Measurements from ENCODE around the gene SCN4A. TPM values are rescaled to one million over a fixed set of nuclear protein-coding genes. Genes with fewer than 3 reads are reported as not detected.
A peak's percentile ranks its signal among the peaks of the same experiment; 100 is the strongest.

SCN4A gene
- total RNA-seq, 2 donors from 2014 or later = 0.32 to 0.37 TPM

DNA sequence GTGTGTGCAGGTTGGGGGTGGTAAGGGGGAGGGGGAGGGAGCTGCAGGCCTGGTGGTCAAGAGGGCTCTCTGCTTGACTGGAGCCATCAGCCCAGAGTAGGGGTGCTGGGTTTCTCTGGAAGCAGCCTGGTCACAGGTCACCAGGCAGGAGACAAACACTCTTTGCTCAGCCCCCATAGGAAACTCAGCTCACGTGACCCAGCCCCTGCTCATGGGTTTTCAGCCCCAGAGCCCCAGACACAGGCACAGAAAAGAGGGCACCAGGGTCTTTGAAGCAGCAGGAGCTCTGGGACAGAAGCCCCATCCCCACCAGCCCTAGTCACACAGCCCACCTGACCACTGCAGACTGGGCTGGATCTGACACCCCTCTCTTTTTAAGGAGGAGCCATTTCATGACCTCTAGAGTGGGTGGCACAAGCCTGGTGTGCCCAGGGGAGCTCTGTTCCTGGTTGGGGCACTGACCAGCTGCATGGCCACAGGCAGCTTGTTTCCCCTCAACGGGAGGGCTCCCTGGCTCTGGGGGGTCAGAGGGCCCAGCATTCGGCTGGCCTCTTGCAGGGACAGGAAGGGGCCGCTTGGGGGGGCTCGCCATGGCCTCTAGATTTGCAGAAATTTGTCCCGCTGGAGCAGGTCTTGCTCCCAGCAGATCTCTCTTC is 26.8 kb downstream of the SCN4A start:
- Mint-ChIP-seq H3K4me1 (peaks cover 7% of the 10 kb centered on the region), H3K9me3 (no peaks in the 10 kb centered on the region), H3K36me3 (ENCODE audit: low read depth) (no peaks in the 10 kb centered on the region), H3K27ac (no peak overlapping the region), H3K27me3 (no peaks in the 10 kb centered on the region), H3K4me3 (peak overlapping the region; percentile 75)
- no peak for ATAC-seq (replicated peaks)

DNA sequence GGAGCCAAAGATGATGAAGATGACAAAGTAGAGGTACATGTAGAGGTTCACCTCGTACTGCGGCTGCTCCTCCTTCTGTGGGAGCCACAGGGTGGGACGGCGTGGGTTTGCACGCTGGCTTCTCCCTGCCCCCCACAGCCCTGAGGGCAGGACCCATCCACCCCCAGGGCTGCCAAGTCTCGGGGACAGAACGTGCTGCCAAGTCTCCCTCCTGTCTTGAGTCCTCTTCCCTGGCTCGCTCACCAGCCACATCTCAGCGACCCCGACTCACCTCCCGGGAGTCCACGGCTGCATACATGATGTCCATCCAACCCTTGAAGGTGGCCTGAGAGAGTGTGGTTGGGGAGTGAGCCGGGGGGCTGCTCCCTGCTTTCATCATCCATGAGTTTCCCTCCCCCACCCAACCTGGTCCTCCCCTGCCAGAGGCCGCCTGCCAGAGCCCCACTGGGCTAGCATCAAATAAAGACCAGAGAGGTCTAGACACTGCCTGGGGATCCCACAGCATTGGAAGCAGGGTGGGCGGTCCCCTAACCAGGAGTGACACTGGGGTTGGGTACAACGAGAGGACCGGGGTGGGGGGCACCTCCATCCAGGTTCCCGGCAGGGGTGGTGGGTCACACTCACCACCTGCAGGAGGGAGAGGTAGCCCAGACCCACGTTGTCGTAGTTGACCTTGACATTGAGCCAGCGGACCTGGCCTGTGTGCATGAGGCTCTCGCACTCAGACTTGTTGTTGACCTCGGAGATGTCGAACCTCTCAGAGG is 27.8 kb downstream of the SCN4A start:
- H3K36me3 Mint-ChIP-seq (ENCODE audit: low read depth) = no peaks in the 10 kb centered on the region
- no peak overlapping the region for H3K27ac Mint-ChIP-seq
- peaks cover 7% of the 10 kb centered on the region for H3K4me1 Mint-ChIP-seq
- no peaks in the 10 kb centered on the region for H3K9me3 Mint-ChIP-seq
- no peak overlapping the region for H3K4me3 Mint-ChIP-seq
- no peak for ATAC-seq (replicated peaks)
- no peaks in the 10 kb centered on the region for H3K27me3 Mint-ChIP-seq

DNA sequence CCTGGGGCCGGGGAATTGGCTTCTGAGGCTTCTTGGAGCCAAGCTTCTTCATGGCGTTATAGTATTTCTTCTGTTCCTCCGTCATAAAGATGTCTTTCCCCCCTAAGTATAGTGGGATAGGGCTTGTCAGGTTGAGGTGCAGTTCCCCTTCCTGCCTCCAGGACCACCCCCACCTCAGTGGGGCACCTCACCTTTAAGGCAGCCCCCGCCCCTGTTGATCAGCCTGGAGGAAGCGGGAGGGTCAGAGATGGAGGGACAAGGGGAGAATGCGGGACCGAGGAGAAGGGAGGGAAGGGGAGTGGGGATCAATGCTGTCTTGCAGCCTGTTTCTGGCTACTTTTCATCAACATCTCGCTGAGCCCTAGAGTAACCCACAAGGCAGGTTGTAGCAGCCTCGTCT is 29.0 kb downstream of the SCN4A start:
- no peaks in the 10 kb centered on the region for H3K27me3 Mint-ChIP-seq
- no peak for ATAC-seq (replicated peaks)
- H3K4me3 Mint-ChIP-seq = no peak overlapping the region
- H3K9me3 Mint-ChIP-seq = no peaks in the 10 kb centered on the region
- peaks cover 7% of the 10 kb centered on the region for H3K4me1 Mint-ChIP-seq
- no peaks in the 10 kb centered on the region for H3K36me3 Mint-ChIP-seq (ENCODE audit: low read depth)
- H3K27ac Mint-ChIP-seq = no peak overlapping the region

DNA sequence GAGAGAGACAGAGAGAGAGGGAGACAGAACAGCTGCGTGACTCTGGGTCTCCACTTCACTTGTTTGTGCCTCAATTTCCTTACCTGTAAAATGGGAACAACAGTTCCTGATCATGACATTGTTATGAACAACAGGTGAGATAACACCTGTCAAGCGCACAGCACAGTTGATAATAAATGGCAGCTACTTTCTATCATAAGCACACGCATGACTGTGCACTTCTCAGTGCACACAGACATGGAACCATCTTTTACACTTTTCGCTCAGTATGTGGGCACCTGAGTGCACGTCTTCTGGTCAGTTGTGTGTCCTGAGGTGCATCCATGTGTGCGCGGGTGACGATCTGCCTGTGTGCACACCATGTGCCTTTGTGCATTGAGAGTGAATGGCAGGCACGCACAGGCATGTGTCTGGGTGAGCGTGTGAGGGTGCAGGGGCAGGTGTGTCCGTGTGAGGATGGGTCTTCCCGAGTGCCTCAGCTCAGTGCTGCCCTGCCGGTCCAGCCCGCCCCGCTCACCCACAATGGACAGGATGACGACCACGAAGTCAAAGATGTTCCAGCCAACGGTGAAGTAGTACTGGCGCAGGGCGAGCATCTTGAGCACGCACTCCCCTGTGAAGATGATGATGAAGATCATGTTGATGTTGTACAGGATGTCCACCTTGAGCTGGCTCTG is 30.3 kb downstream of the SCN4A start:
- Mint-ChIP-seq H3K27me3 (no peaks in the 10 kb centered on the region), H3K36me3 (ENCODE audit: low read depth) (no peaks in the 10 kb centered on the region), H3K4me1 (peaks cover 7% of the 10 kb centered on the region), H3K27ac (peak overlapping the region; percentile 46), H3K4me3 (no peak overlapping the region), H3K9me3 (no peaks in the 10 kb centered on the region)
- ATAC-seq (replicated peaks) = no peak

DNA sequence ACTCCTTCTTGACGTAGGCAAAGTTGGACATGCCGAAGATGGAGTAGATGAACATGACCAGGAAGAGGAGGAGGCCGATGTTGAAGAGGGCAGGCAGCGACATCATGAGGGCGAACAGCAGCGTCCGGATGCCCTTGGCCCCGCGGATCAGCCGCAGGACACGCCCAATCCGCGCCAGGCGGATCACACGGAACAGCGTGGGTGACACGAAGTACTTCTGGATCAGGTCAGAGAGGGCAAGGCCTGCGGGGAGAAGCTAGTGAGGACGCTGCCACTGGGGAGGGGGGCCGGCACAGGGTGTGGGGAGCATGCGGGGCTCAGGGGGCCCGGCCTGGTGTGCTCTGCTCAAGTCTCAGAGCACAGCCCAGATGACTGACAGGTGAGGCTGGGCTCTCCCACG is 31.0 kb downstream of the SCN4A start:
- no peaks in the 10 kb centered on the region for H3K36me3 Mint-ChIP-seq (ENCODE audit: low read depth)
- no peak overlapping the region for H3K4me3 Mint-ChIP-seq
- peaks cover 6% of the 10 kb centered on the region for H3K4me1 Mint-ChIP-seq
- H3K27ac Mint-ChIP-seq = no peak overlapping the region
- no peaks in the 10 kb centered on the region for H3K27me3 Mint-ChIP-seq
- H3K9me3 Mint-ChIP-seq = no peaks in the 10 kb centered on the region
- ATAC-seq (replicated peaks) = no peak

DNA sequence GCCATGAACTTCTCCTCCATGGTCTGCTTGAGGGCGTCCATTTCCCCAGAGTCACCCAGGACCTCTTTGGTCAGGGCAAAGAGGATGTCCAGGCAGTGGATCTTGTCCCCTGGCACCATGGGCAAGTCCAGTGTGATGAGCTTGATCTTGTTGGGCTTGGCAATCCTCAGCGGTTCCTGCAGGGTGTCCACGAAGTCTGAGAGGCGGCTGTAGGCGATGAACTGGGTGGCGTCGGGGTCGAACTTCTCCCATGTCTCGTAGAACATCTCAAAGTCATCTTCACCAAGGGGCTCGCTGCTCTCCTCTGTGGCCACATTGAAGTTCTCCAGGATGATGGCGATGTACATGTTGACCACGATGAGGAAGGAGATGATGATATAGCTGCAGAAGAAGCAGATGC is 31.6 kb downstream of the SCN4A start:
- no peaks in the 10 kb centered on the region for H3K9me3 Mint-ChIP-seq
- no peaks in the 10 kb centered on the region for H3K27me3 Mint-ChIP-seq
- peaks cover under 1% of the 10 kb centered on the region for H3K4me1 Mint-ChIP-seq
- ATAC-seq (replicated peaks) = no peak
- H3K27ac Mint-ChIP-seq = no peak overlapping the region
- no peak overlapping the region for H3K4me3 Mint-ChIP-seq
- no peaks in the 10 kb centered on the region for H3K36me3 Mint-ChIP-seq (ENCODE audit: low read depth)

DNA sequence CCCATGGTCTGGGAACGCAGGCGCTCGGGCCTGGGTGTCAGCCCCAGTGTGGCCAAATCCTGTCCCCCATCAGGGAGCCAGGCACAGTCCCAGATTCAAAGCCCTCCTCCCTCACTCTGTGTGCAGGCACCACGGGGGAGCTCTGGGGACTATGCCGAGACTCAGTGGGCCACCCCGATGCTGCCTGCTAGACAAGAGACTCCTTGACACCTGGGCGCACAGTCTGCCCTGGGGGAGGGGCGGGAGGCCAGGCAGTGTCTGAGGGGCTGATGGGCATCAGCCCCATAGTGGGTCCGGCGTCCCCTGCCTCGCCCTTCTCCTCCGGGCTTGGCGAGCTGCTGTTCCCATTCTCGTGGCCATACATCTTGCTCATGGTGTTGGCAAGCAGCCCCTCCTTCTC is 32.1 kb downstream of the SCN4A start:
- Mint-ChIP-seq H3K27ac (no peak overlapping the region), H3K27me3 (no peaks in the 10 kb centered on the region), H3K4me3 (no peak overlapping the region), H3K9me3 (no peaks in the 10 kb centered on the region), H3K36me3 (ENCODE audit: low read depth) (no peaks in the 10 kb centered on the region), H3K4me1 (no peaks in the 10 kb centered on the region)
- no peak for ATAC-seq (replicated peaks)

DNA sequence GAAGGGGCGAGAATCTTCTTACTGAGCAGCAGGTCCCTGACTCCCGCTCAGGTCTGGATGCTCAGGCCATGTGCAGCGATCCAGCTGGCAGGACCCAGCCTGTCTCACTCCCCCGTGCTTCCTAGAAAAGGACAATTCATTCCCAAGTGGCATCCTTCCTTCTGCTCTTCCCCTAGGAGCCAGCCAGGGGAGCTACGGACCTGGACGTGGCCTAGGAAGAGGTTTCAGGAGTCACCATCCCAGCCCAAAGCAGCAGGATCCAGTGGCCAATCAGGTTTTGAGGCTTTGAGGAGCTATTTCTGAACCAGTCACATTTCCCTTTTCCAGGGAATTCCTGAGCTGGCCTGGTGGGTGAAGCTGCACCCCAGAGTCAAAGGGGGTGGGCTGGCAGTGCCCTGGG is 32.8 kb downstream of the SCN4A start:
- H3K36me3 Mint-ChIP-seq (ENCODE audit: low read depth) = no peaks in the 10 kb centered on the region
- H3K4me1 Mint-ChIP-seq = no peaks in the 10 kb centered on the region
- H3K27me3 Mint-ChIP-seq = no peaks in the 10 kb centered on the region
- no peaks in the 10 kb centered on the region for H3K9me3 Mint-ChIP-seq
- no peak overlapping the region for H3K4me3 Mint-ChIP-seq
- no peak overlapping the region for H3K27ac Mint-ChIP-seq
- ATAC-seq (replicated peaks) = no peak

DNA sequence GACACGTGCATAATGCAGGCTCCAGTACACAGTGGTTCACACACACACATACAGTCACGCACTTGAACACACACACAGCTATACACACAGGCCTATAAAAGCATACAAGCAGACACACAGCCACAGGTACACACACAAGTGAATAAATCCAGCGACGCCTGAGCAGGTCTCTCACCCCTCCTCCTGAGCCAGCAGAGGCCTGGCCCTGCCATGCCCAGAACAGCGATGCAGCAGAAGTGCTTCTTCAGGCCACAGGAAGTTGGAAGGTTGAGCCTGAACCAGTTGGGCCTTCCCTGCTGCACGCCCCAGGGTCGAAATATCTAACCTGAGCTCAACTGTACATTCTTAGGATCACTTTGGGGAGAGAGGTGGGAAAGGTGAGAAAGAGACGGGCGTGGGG is 33.3 kb downstream of the SCN4A start:
- ATAC-seq (replicated peaks) = no peak
- Mint-ChIP-seq H3K9me3 (no peaks in the 10 kb centered on the region), H3K36me3 (ENCODE audit: low read depth) (no peaks in the 10 kb centered on the region), H3K4me3 (no peak overlapping the region), H3K4me1 (no peaks in the 10 kb centered on the region), H3K27ac (no peak overlapping the region), H3K27me3 (no peaks in the 10 kb centered on the region)

DNA sequence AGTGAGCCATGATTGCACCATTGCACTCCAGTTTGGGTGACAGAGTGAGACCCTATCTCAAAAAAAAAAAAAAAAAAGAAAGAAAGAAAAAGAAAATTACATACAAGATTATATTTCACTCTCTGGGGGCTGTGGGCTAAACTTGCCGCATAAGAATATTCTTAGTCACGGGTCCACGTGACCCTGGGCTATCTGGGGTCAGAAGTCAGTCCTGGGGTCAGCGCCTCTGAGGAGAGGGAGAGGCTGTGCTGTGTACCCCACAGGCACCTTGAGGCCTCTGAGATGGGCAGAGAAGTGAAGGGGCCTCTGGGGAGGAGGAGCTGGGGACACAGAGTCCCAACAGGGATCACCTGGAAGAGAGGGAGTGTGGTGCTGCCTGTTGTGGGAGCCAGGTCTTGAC is 34.8 kb downstream of the SCN4A start:
- Mint-ChIP-seq H3K27ac (no peak overlapping the region), H3K9me3 (no peaks in the 10 kb centered on the region)

DNA sequence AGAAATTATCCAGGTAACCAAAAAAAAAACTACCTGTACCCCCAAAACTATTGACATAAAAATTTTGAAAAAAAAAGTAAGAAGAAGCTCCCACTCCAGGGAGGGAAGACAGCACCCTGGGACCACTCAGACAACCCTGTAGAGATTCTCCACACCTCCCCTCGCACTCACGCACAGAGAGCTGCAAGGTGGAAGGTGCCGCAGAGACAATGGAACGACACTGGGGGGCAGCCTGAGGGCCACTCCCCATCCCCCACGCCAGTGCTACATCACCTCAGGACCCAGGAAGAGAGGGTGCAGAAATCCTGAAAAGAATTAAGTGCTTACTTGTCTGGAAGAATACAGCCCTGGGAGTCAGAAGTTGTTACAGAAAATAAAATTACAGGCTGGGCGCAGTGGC is 35.4 kb downstream of the SCN4A start:
- Mint-ChIP-seq H3K4me3 (no peak overlapping the region), H3K9me3 (no peaks in the 10 kb centered on the region), H3K4me1 (no peaks in the 10 kb centered on the region), H3K27ac (no peak overlapping the region), H3K27me3 (no peaks in the 10 kb centered on the region), H3K36me3 (ENCODE audit: low read depth) (no peaks in the 10 kb centered on the region)
- no peak for ATAC-seq (replicated peaks)

More for the DNA sequence above, 34.8 kb downstream of the SCN4A start:
- Mint-ChIP-seq H3K4me1 (no peaks in the 10 kb centered on the region), H3K27me3 (no peaks in the 10 kb centered on the region), H3K36me3 (ENCODE audit: low read depth) (no peaks in the 10 kb centered on the region), H3K4me3 (no peak overlapping the region)
- ATAC-seq (replicated peaks) = no peak

DNA sequence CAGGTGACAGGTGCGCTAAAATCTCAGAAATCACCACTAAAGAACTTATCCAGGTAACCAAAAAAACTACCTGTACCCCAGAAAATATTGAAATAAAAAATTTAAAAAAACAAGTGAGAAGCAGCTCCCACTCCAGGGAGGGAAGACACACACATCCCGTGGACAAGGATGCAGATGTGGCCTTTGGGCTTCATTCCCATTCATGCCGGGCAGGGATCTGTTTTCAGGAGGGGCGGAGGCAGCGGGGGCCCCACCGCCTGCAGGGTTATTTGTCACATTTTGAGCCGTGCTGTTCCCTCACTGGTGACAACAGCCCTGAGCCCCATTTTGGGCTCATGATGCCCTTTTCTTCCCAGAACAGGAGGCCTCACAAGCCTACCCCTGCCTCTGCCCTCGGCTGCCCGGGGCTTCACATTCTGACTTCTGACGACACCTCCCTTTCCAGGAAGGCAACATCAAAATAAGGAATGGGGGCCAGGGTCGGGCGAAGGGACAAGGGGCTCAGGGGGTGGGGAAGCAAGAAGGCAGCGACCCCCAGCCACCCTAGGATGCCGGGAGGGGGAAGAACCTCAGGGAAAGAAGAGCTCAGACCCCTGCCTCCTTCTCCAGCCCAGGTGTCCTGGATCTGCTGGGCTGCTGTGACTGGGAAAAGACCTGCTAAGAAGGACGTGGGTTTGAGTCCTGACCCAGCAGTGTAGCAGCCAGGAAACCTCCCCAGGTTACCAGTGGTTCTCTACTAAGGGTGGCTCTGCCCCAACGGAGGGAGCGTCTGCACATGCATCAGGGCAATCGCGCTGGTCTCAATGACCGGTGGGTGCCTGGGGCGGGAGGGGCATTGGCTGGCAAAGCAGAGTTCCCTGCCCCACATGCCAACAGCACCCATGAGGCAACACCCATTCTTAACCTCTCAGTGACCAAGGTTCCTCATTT is 38.3 kb downstream of the SCN4A start:
- H3K4me1 Mint-ChIP-seq = peaks cover 5% of the 10 kb centered on the region
- no peak for ATAC-seq (replicated peaks)
- no peaks in the 10 kb centered on the region for H3K36me3 Mint-ChIP-seq (ENCODE audit: low read depth)
- H3K9me3 Mint-ChIP-seq = no peaks in the 10 kb centered on the region
- no peaks in the 10 kb centered on the region for H3K27me3 Mint-ChIP-seq
- no peak overlapping the region for H3K27ac Mint-ChIP-seq
- H3K4me3 Mint-ChIP-seq = no peak overlapping the region

DNA sequence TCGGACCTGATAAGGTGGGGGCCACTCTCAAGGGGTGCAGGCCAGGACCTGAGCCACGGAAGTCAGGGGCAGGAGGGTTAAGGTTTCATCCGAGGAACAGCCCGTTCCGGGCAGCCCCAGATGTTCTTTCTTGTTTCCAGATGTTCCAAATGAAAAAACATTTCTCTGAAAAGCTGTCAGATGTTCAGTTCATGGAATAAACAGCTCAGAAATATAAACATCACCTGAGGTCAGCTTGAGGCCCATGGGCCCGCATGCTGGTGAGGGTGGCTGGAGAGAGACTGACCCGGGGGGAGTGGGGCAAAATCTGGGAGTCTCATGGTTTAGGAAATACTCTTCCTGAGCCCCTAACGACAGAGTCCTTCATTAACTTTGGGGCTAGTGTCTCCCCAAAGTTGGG is 39.1 kb downstream of the SCN4A start:
- Mint-ChIP-seq H3K4me1 (peaks cover 5% of the 10 kb centered on the region), H3K27ac (no peak overlapping the region), H3K9me3 (no peaks in the 10 kb centered on the region), H3K27me3 (no peaks in the 10 kb centered on the region), H3K36me3 (ENCODE audit: low read depth) (no peaks in the 10 kb centered on the region), H3K4me3 (peak overlapping the region; percentile 93)
- ATAC-seq (replicated peaks) = no peak

DNA sequence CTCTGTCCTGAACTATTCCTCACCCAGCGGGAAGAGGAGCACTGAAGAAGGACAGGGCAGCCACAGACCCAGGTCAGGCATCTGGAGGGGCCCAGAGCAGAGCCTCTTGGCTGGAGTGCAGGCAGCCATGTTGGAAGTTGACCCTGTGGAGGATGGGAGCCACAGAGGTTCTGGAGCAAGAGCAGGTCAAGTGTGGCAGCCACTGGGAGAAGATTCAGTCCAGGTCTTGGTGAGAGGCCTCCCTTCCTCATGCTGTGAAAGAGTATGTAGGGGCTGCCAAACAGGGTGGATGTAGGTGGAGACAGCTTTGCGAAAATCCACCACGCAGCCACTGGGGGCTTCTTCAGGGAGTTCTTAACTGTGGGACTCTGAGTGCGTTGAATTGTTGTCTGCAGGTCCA is 40.0 kb downstream of the SCN4A start:
- H3K27me3 Mint-ChIP-seq = no peaks in the 10 kb centered on the region

More for the DNA sequence above, 40.0 kb downstream of the SCN4A start:
- H3K4me1 Mint-ChIP-seq = peaks cover 5% of the 10 kb centered on the region
- no peaks in the 10 kb centered on the region for H3K36me3 Mint-ChIP-seq (ENCODE audit: low read depth)
- peak overlapping the region; percentile 93 for H3K4me3 Mint-ChIP-seq
- ATAC-seq (replicated peaks) = no peak
- no peaks in the 10 kb centered on the region for H3K9me3 Mint-ChIP-seq
- peak overlapping the region; percentile 93 for H3K27ac Mint-ChIP-seq
